HepG2 (cell line): ENCODE results near the gene C10orf67. TPM values are rescaled to one million over a fixed set of nuclear protein-coding genes. Genes with fewer than 3 reads are reported as not detected.

ENCODE experiments used
- ATAC-seq: fragments of 200-7000 bp; cut with Tn5 transposase; 3 replicates; pipeline ENCODE4 v1.9.1; 2020; ENCODE audit warnings: mild to moderate bottlenecking, moderate library complexity
- BruUV-seq: library from RNA; stranded (reverse); fragments of 400-500 nt; replicated peaks from 2 replicates; lab custom pipeline; 2021; lab: Mats Ljungman, UMichigan
- CTCF ChIA-PET: fragments of 300-600 bp; formaldehyde crosslinking; extraction: SDS; loops from one replicate; lab custom pipeline; 2021; ENCODE audit warnings: low total read pairs, inconsistent platforms, low intra/inter-chr PET ratio; lab: Yijun Ruan, JAX
- POLR2A ChIA-PET: fragments of 350-600 bp; sonication (Branson Sonifier 250); formaldehyde crosslinking; loops from one replicate; lab custom pipeline; 2020; ENCODE audit warnings: antibody characterized with exemption, inconsistent platforms; lab: Yijun Ruan, JAX
- DNase-seq: peaks from one replicate; pipeline ENCODE4 v3.0.0-alpha.2; 2015; ENCODE audit warnings: low spot score
- FAIRE-seq: peaks from 3 replicates; lab custom pipeline; 2011; peaks lifted over from hg19 to GRCh38; lab: Jason Lieb, UNC
- H2AFZ ChIP-seq: one replicate; pipeline ENCODE4 v1.6.1; 2011; ENCODE audit warnings: low read length, inconsistent platforms
- H3K27ac ChIP-seq: fragments of 300-600 bp; 3 replicates; pipeline ENCODE4 v1.8.0; 2011; ENCODE audit warnings: mixed run types, mild to moderate bottlenecking, mixed read lengths, low read length, inconsistent platforms; ENCODE audit not compliant: insufficient read depth; ENCODE audit errors: extremely low read length
- H3K27me3 ChIP-seq, 2 experiments: fragments of 200-600 bp in 1 of 2; 2 replicates in 1 of 2; 3 replicates in 1 of 2; pipeline versions ENCODE4 v1.6.0 to v1.8.0; 2011; ENCODE audit warnings: low read length in 2 of 2, mild to moderate bottlenecking in 2 of 2, moderate library complexity in 2 of 2, inconsistent platforms in 1 of 2; ENCODE audit not compliant: insufficient read depth in 2 of 2, control insufficient read depth in 1 of 2
- H3K36me3 ChIP-seq, 2 experiments: fragments of 200-600 bp in 1 of 2; replicated peaks in 1 of 2; 2 replicates in 1 of 2; 3 replicates in 1 of 2; pipeline versions ENCODE4 v1.5.1 to v1.8.0; 2011; ENCODE audit warnings: low read length in 2 of 2, inconsistent platforms in 1 of 2; ENCODE audit not compliant: insufficient read depth in 2 of 2, control insufficient read depth in 1 of 2
- H3K4me1 ChIP-seq: 2 replicates; pipeline ENCODE4 v1.5.1; 2012; ENCODE audit warnings: low read length, inconsistent platforms; ENCODE audit not compliant: insufficient read depth
- H3K4me2 ChIP-seq: 2 replicates; pipeline ENCODE4 v1.6.0; 2011; ENCODE audit warnings: low read depth, low read length, inconsistent platforms
- H3K4me3 ChIP-seq, 3 experiments: fragments of 200-600 bp in 1 of 3; sonication (generic), shearing (Covaris generic) in 1 of 3; replicated peaks in 1 of 3; 2 replicates each; pipeline ENCODE4 v1.5.1; 2011 to 2016; ENCODE audit warnings: low read length in 3 of 3, inconsistent platforms in 2 of 3, low read depth in 2 of 3, mild to moderate bottlenecking in 2 of 3, control low read depth in 1 of 3, mixed read lengths in 1 of 3; ENCODE audit not compliant: insufficient read depth in 1 of 3
- H3K79me2 ChIP-seq: one replicate; pipeline ENCODE4 v1.6.1; 2011; ENCODE audit warnings: low read length, inconsistent platforms; ENCODE audit not compliant: insufficient read depth
- H3K9ac ChIP-seq: 2 replicates; pipeline ENCODE4 v1.6.0; 2011; ENCODE audit warnings: mild to moderate bottlenecking, low read depth, low read length, inconsistent platforms; ENCODE audit not compliant: insufficient read depth
- H3K9me3 ChIP-seq: 2 replicates; pipeline ENCODE4 v1.5.1; 2012; ENCODE audit warnings: mild to moderate bottlenecking, low read length
- H4K20me1 ChIP-seq: 2 replicates; pipeline ENCODE4 v1.6.0; 2011; ENCODE audit warnings: inconsistent platforms, mild to moderate bottlenecking, low read length, moderate library complexity; ENCODE audit not compliant: insufficient read depth
- ARID5B ChIP-seq: IDR thresholded peaks from 2 replicates; pipeline ENCODE4 v1.4.0; 2020; ENCODE audit warnings: mild to moderate bottlenecking, missing genetic modification reagents
- CBFB ChIP-seq: sonication (generic); formaldehyde crosslinking; IDR thresholded peaks from 2 replicates; pipeline ENCODE4 v1.4.0; 2020; ENCODE audit warnings: missing genetic modification reagents
- DNMT1 ChIP-seq: sonication (generic); formaldehyde crosslinking; IDR thresholded peaks from 2 replicates; pipeline ENCODE4 v1.5.1; 2020; ENCODE audit warnings: mild to moderate bottlenecking, missing genetic modification reagents
- KMT2A ChIP-seq: sonication (generic); formaldehyde crosslinking; IDR thresholded peaks from 2 replicates; pipeline ENCODE4 v1.4.0; 2020; ENCODE audit warnings: missing genetic modification reagents
- MEIS1 ChIP-seq: sonication (generic); formaldehyde crosslinking; IDR thresholded peaks from 2 replicates; pipeline ENCODE4 v1.9.0; 2021; ENCODE audit warnings: mild to moderate bottlenecking, missing genetic modification reagents, moderate library complexity, borderline replicate concordance
- NFIC ChIP-seq: IDR thresholded peaks from 2 replicates; pipeline ENCODE4 v1.6.1; 2012; ENCODE audit warnings: mild to moderate bottlenecking, low read length, inconsistent platforms
- NFKBIZ ChIP-seq: IDR thresholded peaks from 2 replicates; pipeline ENCODE4 v1.6.1; 2018; ENCODE audit warnings: missing genetic modification reagents, missing compliant biosample characterization
- PAF1 ChIP-seq: IDR thresholded peaks from 2 replicates; pipeline ENCODE4 v1.6.1; 2016; ENCODE audit warnings: missing genetic modification reagents, missing compliant biosample characterization
- RFXAP ChIP-seq: sonication (generic); formaldehyde crosslinking; IDR thresholded peaks from 2 replicates; pipeline ENCODE4 v1.4.0; 2020; ENCODE audit warnings: missing genetic modification reagents, borderline replicate concordance
- SALL1 ChIP-seq: sonication (generic); formaldehyde crosslinking; IDR thresholded peaks from 2 replicates; pipeline ENCODE4 v1.8.0; 2022; ENCODE audit warnings: mild to moderate bottlenecking, missing genetic modification reagents
- SP4 ChIP-seq: sonication (generic); formaldehyde crosslinking; IDR thresholded peaks from 2 replicates; pipeline ENCODE4 v1.8.1; 2023; ENCODE audit warnings: mild to moderate bottlenecking, missing genetic modification reagents
- TEAD3 ChIP-seq: optimal IDR thresholded peaks from 2 replicates; pipeline ENCODE3; 2016; ENCODE audit warnings: borderline replicate concordance
- ZBTB2 ChIP-seq: sonication (generic); formaldehyde crosslinking; IDR thresholded peaks from 2 replicates; pipeline ENCODE4 v1.8.0; 2022; ENCODE audit warnings: low read depth, missing genetic modification reagents
- ZBTB26 ChIP-seq: IDR thresholded peaks from 2 replicates; pipeline ENCODE4 v1.6.1; 2016; ENCODE audit warnings: missing compliant biosample characterization, missing genetic modification reagents, borderline replicate concordance
- ZFP36L1 ChIP-seq: sonication (generic); formaldehyde crosslinking; IDR thresholded peaks from 2 replicates; pipeline ENCODE4 v1.8.0; 2022; ENCODE audit warnings: mild to moderate bottlenecking, missing genetic modification reagents, moderate library complexity
- ZFP37 ChIP-seq: sonication (generic); formaldehyde crosslinking; IDR thresholded peaks from 2 replicates; pipeline ENCODE4 v1.4.0; 2020; ENCODE audit warnings: missing genetic modification reagents, borderline replicate concordance
- ZNF501 ChIP-seq: sonication (generic); formaldehyde crosslinking; IDR thresholded peaks from 2 replicates; pipeline ENCODE4 v1.5.1; 2020; ENCODE audit warnings: mild to moderate bottlenecking, moderate library complexity, missing genetic modification reagents
- ZNF513 ChIP-seq: sonication (generic); formaldehyde crosslinking; conservative IDR thresholded peaks from 2 replicates; pipeline ENCODE4 v1.5.0; 2020; ENCODE audit warnings: missing genetic modification reagents
- WGBS: methylation state at CpG from one replicate; pipeline ENCODE4 v1.1.6; 2017; ENCODE audit warnings: low lambda C conversion rate; 5-methylcytosine and 5-hydroxymethylcytosine counted together
- in situ Hi-C: cut with HindIII; loops from 2 replicates; pipeline ENCODE4 v1.10.0; 2017; ENCODE audit warnings: low pct_unique_long_range_greater_than_20kb; ENCODE audit not compliant: extremely low pct_ligation_motif_present
- intact Hi-C: fragments of 100-400 bp; cut with micrococcal nuclease; formaldehyde crosslinking; loops from one replicate; pipeline ENCODE4 v1.10.0; 2022; ENCODE audit not compliant: unreplicated experiment
- polyA plus RNA-seq, 8 experiments: library from polyadenylated mRNA; depleted of rRNA in 3 of 8; stranded (reverse) in 7 of 8; unstranded in 1 of 8; fragments of >200 nt; fragmentation: Illumina TruSeq in 4 of 8; extraction: Trizol in 4 of 8; gene quantifications; 2 replicates each; pipeline versions ENCODE4 v1.2.1 to v1.2.3, GENCODE V29; 2011 to 2016; ENCODE audit warnings: low read depth in 4 of 8, missing spikeins in 1 of 8, mixed read lengths in 1 of 8; ENCODE audit not compliant: insufficient read depth in 1 of 8
- total RNA-seq, 5 experiments: library from RNA; depleted of rRNA; stranded (reverse); fragments of >200 nt; fragmentation: Illumina TruSeq; extraction: Trizol; gene quantifications; 2 replicates each; pipeline ENCODE4 v1.2.3, GENCODE V29; 2016; ENCODE audit warnings: low read depth in 1 of 5

Gene C10orf67
- total and polyA plus RNA-seq, 2 of the 13 experiments (the other 11 are each of a cell fraction or from before 2014, with no cell fraction given): not detected

GRCh38 chr10:23284155-23284554 is 60.4 kb downstream of the C10orf67 start (continued):
- TF ChIP-seq MEIS1 (CRISPR knock-in tag) (no peak), NFIC (no peak), RFXAP (CRISPR knock-in tag) (no peak), TEAD3 (CRISPR knock-in tag) (no peak), SP4 (CRISPR knock-in tag) (no peak), ARID5B (CRISPR knock-in tag) (no peak), PAF1 (CRISPR knock-in tag) (no peak)

GRCh38 chr10:23283680-23284079 is 60.9 kb downstream of the C10orf67 start:
- POLR2A ChIA-PET: no interaction called here
- FAIRE-seq: no peak
- Histone ChIP-seq H3K36me3 (no peaks in the 10 kb centered on the region), H3K9ac (no peak overlapping the region), H3K79me2 (no peaks in the 10 kb centered on the region), H2AFZ (no peak overlapping the region), H3K27ac (no peak overlapping the region), H3K9me3 (no peaks in the 10 kb centered on the region), H4K20me1 (no peaks in the 10 kb centered on the region), H3K4me2 (no peak overlapping the region), H3K4me3 (no peak overlapping the region), H3K27me3 (no peaks in the 10 kb centered on the region; a peak in 2 of 5 replicates), H3K4me1 (no peaks in the 10 kb centered on the region)
- ATAC-seq: no peak
- 16% methylated on average over 7 of the region's 7 CpGs for WGBS
- DNase-seq: no peak
- intact Hi-C loops: no loop called here
- in situ Hi-C loops: no loop called here
- BruUV-seq: no TSS peak
- CTCF ChIA-PET: no interaction called here
- no peak for TF ChIP-seq ZBTB26
- TF ChIP-seq ZBTB2: no peak
- no peak for TF ChIP-seq SALL1 (CRISPR knock-in tag)
- no peak for TF ChIP-seq ZNF513 (CRISPR knock-in tag)
- no peak for TF ChIP-seq CBFB (CRISPR knock-in tag)
- TF ChIP-seq NFKBIZ (CRISPR knock-in tag): no peak
- TF ChIP-seq ZFP37: no peak
- no peak for TF ChIP-seq ZNF501
- TF ChIP-seq ZFP36L1 (CRISPR knock-in tag): no peak
- no peak for TF ChIP-seq DNMT1 (CRISPR knock-in tag)
- TF ChIP-seq KMT2A (CRISPR knock-in tag): no peak
